HuH-7 (cell line): ENCODE results near the gene NLE1.
A peak's percentile ranks its signal among the peaks of the same experiment; 100 is the strongest.
"Not testable (repeated sequence)": the region's sequence is repeated elsewhere in the genome, so short reads cannot be mapped to it uniquely, and the experiment has no call there.

Experiments used
- DNase-seq: peaks from one replicate; pipeline ENCODE4 v3.0.0; 2011; ENCODE audit warnings: low spot score

NLE1 gene

DNA sequence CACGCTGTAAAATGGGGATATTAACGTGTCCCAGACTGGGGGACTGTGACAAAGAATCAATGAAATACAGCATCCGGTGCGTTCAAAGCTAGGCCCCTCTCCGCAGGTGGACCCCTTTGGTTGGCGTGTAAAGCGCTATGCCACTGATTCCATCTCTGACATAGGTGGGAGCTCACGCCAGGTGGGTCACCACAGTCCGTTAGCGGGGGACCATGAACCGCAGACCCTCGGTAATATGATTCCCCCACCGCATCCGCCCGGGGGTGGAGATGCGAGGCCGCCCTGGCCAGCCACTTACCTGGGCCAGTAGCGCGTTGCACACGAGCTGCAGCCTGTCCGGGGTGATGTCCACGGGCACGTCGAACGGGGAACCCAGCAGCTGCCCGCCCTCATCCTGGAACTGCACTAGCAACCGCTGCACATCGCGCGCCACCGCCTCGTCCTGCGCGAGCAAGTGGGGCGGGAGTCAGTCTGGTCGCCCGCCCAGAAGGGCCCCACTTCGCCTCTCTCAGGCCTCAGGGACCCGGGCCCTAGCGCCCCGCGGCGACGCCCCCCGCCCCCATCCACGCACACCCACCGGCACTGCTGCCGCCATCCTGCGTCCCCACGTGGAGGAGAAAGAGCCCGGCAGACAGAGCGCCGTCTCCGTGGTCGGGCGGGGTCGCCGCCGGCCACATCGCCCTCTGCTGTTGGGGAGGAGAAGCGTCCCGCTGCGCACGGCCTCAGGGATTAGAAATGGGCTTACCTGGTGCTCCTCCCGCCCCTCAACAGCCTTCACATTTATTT, at the start of gene NLE1:
Gene NLE1 (minus strand): TSS at position 623 of the 786 bp plus-strand sequence. CDS start 28 bp downstream, at position 595.
- peak; percentile 97 for DNase-seq

DNA sequence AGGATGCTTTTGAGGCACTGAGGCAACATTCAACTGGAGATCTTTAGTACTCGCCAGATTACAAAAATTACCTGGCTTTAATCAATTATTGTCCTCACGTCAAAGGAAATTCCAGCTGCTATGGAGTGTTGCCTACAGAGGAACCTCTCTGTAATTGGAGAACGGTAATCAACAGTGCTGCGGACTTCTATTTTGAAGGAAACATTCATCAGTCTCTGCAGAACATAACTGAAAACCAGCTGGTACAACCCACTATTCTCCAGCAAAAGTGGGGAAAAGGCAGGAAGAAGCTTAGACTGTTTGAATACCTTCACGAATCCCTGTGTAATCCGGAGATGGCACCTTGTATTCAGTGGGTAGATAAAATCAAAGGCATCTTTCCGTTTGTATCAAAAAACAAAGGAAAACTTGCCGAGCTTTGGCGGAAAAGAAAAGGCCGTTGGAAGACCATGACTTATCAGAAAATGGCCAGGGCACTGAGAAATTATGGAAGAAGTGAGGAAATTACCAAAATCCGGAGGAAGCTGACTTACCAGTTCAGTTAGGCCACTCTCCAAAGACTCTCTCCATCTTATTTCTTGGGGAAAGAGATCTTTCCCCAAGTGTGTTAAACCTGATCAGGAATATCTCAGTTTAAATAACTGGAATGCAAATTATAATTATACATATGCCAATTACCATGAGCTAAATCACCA, 49.0 kb upstream of the NLE1 start:
- DNase-seq = no peak

DNA sequence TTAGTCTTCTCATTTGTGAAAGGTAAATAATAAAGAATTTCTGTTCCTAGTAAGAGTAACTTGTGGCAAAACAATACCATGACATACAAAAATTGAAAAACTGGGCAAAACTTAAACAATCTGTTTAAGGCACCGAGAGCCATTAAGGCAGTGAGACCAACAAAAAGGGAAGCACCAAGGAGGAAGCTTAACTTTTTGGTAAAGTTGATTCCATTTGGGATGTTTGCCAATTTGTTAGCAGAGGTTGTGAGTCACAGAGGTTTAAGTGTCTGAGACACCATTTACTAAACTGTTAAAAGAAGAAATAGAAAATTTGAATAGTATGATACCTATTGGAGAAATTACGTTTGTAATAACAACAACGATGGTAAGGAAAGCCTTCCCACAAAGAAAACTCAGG, 47.2 kb upstream of the NLE1 start:
- DNase-seq = no peak

DNA sequence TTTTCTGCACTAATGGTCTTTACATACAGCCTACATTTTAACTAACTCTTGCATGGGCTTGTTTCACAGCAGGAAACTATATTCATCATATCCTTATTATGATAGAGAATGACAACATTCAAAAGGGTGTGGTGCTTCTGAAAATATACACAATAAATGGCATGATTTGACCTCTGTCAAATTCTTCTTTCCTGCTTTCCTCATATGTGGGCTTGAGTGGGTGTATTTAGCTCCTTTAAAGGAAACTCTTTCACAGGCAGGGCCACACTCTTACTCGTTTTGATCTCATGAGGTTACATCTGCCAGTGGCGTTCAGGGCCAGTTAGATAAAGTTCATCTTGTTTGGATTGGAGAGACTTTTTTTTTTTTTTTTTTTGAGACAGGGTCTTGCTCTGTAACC, 46.0 kb upstream of the NLE1 start:
- no peak for DNase-seq

DNA sequence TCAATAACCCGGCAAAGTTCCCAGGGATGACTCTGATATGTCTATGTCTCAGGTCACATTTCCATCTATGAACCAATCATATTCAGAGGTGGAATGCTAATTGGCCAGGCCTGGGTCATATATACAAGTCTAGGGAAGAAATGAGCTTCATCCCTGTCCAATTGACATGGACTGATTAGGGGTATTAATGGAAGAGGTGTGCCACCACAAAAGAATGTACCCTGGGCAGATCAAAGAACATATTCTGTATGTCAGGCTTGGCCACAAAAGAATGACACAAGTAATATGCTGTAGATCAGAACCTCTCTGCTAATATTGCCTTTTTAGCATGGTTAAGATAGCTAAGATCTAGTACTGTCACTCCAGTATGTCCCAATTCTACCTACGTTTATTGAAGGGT, 45.4 kb upstream of the NLE1 start:
- DNase-seq = no peak

DNA sequence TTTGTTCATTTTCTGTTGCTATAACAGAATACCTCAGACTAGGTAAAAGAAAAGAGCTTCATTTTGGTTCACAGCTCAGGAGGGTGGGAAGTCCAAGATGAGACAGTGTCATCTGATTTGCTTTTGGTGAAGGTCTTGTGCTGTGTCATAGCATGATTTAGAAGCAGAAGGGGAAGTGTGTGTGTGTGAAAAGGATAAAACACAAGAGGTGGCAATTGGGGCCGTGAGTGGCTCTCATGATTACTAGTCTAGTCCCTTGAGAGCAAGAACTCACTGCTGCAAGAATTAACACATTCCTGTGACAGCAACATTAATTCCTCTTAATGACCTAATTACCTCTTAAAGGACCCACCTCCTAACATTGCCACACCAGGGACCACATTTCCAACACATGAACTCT, 43.7 kb upstream of the NLE1 start:
- no peak for DNase-seq

DNA sequence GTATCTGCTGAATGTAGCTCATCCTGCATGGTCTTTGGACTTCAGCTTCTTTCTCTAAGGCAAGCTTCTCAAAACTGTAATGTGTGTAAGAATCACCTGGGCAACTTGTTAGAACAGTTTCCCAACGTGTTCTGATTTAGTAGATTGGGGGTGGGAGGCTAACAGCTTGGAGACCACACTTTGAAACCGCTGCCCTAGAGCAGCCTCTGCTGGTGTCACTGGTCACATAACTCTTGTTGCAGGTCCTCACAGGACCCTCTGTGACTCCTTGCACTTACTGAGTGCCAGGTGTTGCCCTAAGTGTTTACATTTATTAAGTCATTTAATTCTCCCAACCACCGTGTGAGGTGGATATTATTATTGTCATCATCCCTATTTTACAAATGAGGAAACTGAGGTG, 42.2 kb upstream of the NLE1 start:
- DNase-seq = no peak

DNA sequence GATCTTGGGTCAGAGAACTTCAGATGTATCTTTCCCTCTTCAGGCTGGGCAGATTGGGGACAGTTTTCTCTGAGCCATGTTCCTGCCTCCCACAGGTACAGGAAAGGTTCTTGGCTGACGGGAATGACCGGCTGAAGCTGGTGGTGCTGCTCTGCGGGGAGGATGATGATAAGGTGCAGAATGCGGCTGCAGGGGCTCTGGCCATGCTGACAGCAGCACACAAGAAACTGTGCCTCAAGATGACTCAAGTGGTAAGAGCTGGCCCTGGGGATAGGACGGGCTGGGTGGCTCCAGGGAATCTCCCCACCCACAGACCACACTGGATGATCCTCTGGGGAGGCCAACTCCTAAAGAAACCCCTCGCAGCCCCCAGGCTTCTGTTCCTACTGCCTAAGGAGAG, 41.2 kb upstream of the NLE1 start:
- no peak for DNase-seq

DNA sequence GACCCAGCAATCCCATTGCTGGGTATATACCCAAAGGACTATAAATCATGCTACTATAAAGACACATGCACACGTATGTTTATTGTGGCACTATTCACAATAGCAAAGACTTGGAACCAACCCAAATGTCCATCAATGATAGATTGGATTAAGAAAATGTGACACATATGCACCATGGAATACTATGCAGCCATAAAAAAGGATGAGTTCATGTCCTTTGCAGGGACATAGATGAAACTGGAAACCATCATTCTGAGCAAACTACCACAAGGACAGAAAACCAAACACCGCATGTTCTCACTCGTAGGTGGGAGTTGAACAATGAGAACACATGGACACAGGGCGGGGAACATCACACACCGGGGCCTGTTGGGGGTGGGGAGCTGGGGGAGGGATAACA, 37.3 kb upstream of the NLE1 start:
- DNase-seq = not testable (repeated sequence)

DNA sequence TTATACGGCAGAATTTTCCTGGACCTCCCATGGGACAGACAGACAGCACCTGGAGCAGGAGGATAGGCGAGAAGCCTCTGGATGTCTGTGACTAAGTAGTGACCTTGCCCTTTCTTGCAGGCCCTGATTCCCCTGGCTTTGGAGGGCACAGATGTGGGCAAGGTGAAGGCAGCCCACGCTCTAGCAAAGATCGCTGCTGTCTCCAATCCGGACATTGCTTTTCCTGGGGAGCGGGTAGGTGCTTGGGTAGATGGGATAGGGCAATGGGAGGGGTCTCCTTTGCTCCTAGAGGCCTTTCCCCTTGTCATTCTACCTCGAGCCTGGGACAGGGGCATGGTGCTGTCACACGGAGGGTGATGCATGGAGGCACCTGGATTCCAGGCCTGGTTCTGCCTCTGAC, 34.8 kb upstream of the NLE1 start:
- no peak for DNase-seq

DNA sequence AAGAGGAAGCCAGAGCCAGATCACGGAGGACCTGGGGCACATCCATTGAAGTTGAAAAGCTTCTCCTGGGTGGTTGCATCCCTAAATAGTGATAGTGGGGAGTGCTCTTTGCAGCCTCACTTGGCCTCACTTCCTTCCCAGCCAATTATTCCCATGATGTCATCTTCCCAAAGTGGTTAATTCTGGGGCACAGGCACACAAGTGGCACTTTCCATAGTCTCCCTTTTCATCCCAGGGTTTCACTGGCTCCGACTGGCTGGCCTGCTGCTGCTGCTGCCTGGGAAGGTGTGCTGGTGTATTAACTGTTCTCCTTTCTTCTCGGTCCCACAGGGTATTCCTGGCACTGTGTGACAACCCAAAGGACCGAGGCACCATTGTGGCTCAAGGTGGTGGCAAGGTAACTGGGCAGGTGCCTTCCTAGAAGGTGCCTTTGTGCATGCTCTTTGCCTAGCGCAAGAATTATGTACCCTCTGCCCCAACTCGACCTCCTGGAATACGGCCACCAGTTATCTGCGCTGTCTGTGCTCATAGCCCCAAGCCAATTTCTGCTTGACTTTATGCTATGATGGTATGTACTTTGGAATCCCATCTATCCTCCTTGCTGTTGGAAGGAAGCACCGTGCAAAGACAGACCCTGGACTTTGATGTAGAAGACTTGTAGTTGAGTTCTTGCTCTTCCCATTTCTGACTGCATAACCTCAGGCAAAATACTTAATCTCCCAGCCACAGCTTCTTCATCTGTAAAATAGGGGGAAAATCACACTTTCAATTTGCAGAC, 33.7 kb upstream of the NLE1 start:
- no peak for DNase-seq

DNA sequence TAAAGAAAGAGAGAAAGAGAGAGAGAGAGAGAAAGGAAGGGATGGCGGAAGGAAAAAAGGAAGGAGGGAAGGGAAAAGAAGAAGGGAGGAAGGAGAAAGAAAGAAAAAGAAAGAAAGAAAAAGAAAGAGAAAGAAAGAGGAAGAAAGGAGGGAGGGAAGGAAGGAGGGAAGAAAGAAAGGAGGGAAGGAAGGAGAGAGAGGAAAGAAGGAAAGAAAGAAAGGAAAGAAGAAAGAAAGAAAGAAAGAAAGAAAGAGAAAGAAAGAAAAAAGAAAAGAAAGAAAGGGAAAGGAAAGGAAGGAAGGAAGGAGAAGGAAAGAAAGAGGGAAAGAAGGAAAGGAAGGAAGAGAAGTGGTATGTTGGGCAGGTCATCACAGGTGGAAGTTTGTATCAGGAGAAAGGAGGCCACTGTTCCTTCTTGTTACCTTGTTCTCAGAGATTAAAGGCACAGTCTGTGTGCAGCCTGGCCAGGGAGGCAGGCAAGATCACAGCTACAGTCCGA, 32.8 kb upstream of the NLE1 start:
- DNase-seq = no peak

DNA sequence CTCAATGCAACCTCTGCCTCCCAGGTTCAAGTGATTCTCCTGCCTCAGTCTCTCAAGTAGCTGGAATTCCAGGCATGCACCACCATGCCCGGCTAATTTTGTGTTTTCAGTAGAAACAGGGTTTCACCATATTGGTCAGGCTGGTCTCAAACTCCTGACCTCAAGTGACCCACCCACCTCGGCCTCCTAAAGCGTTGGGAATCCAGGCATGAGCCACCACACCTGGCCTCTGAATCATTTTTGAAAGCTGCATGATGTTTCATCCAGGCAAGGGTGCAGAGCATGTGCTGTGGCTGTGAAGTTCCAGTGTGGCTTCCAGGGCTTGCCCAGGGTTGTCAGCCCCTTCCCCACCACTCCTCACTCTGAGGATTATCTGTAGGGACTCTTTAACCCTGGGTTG, 30.2 kb upstream of the NLE1 start:
- not testable (repeated sequence) for DNase-seq

DNA sequence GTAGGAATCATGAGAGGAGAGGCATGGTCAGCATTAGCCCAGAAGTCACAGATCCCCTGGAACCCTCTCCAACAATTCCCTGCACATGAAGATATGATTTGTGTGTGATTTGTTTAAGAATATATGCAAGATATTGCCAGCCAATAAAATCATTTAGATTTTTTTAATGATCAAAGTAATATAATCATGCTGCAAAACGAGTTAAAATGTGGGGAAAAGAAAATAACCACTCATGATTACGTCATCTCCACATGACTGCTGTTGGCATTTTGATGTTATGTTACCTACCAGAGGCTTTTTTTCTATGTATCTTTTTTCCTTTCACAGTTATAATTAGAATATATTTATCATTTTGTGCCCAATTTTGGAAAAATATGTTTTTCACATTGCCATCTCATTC, 29.7 kb upstream of the NLE1 start:
- DNase-seq = no peak

DNA sequence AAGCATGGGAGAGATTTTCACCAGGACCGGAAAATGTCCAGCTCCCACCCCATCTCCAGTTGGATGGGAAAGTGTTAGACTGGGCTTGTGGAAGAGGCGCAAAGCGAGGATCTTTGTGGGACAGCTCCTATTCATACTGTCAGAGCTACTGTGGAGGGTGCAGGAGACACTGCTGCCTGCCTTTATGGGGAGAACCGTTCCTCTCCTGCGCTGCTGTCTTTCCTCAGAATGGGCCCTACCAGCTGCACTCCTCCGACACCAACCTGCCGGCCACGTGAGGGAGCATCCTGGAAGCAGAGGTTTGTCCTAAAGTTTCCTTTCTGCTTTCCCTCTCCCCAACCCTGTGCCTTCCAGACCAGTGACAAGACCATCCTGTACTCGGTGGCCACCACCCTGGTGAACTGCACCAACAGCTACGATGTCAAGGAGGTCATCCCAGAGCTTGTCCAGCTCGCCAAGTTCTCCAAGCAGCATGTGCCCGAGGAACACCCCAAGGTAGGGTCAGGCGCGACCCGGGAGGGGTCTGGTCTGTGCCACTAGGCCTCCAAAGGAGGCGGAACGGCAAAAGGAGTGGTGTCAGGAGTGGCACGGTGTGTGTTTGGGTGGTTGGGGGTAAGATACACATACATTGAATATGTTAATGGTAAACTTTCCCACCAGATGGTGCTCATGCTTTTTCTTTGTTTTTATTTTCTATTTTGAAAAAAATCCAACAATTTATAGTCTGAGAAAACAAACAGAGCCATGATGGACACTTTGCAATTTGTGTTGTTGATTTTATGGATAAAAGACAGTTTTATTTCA, 29.1 kb upstream of the NLE1 start:
- no peak for DNase-seq

DNA sequence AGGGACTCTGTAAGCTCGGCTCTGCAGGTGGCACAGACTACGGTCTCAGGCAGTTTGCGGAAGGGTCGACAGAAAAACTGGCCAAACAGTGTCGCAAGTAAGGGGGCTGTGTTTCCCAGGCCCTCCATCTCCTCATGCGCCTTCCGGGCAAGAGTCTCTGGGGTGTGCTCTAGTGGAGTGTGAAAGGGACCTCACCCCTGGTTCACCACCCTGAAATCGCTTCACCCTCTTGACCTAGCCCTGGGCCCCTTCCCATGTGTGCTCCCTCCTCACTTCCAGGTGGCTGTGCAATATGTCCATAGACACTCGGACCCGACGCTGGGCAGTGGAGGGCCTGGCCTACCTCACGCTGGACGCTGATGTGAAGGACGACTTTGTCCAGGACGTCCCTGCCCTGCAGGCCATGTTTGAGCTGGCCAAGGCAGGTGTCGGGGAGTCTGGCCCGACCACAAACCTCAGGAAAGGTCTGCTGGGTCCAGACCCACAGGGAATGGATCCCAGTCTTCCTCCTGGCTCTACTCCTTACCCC, 27.8 kb upstream of the NLE1 start:
- no peak for DNase-seq

DNA sequence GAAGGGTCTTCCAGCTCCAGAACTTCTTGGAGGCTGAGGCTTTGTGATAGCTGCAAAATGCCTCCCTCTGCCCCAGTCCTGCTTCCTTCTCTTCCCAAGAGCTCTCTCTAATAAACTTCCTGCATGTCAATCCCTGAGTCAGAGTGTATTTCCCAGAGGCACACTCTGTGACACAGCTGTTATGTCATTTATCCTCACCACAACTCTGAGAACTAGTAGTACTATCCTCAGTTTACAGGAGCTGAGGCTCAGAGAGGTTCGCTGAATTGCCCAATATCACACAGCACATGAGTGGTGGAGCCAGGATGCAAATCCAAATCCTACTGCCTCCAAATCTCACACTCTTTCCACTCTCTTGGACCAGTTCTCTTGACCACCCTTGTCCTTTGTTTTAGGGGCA, 25.6 kb upstream of the NLE1 start:
- no peak for DNase-seq

DNA sequence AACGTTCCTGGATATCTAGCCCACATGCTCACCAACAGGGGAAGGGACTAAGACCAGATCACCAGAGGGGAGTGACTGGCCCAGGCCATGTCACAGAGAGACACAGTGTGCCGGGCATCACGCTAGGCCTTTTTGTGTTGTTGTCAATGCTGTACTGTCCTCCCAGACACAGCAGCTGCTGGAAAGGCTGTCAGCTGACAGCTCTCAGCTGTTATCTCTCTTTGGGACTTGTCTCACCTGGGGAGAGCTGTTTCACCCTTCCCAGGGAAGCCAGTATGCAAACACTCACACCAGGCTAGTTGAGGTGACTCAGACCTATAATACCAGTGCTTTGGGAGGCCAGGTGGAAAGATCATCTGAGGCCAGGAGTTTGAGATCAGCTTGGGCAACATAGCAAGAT, 24.9 kb upstream of the NLE1 start:
- no peak for DNase-seq

DNA sequence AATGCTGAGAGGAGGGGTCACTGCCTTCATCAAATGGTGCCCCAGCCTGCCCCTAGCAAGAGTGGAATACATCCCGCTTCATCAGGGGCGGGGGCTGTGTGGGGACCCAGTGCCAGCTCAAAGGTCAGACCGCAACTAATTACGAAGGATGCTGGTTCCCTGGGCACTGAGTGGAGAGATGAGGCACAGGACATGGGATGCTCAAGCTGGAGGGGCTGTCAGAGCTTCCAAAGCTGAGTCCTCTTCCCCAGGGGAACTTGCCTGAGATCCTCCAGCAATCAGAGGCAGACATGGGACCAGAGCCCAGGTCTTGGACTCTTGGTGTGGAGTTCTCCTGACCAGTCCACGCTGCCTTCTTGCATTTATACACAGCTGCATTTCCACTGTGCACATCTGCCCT, 24.4 kb upstream of the NLE1 start:
- DNase-seq = no peak

DNA sequence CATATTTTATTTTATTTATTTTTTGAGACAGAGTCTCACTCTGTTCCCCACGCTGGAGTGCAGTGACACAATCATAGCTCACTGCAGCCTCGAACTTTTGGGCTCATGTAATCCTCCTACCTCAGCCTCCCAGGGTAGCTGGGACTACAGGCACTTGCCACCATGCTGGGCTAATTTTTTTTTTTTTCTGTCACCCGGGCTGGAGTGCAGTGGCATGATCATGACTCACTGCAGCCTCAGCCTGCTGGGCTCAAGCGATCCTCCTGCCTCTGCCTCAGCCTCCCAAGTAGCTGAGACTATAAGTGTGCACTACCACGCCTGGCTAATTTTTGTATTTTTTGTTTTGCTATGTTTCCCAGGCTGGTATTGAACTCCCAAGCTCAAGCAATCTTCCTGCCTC, 22.6 kb upstream of the NLE1 start:
- no peak for DNase-seq

DNA sequence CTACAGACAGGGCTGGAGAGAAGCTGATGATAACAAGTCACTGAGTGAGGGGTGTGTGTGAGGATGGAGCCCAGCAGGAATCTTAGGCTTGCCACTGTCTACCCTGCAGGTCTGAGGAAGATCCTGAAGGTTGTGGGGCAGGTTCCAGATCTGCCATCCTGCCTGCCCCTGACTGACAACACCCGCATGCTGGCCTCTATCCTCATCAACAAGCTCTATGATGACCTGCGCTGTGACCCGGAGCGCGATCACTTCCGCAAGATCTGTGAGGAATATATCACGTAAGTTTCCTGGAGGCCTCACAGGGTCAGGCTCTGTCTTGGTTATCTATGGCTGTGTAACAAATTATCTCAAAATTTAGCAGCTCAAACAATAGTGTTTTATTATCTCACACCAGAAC, 21.8 kb upstream of the NLE1 start:
- no peak for DNase-seq

DNA sequence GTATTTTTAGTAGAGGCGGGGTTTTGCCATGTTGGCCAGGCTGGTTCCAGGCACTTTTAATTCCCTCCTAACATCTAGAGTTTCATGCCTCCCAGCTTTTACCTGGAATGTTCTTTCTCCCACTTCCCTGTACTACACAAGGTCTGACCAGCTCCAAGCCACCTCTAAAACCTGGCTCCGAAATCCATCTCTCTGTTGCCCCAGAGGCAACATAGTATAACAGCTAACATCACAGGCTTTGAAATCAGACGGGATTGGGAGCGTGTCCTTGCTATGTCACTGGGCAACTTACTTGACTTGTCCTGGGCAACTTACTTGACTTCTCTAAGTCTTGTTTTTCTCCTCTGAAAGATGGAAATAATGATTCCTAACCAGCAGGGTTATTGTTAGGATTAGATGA, 20.7 kb upstream of the NLE1 start:
- no peak for DNase-seq
